Testis (tissue), 2 donors: Measurements from ENCODE around the gene APOC3.

Experiments
- CTCF ChIP-seq, 3 experiments: fragments of 450-650 bp in 2 of 3; fragments of 200-600 bp in 1 of 3; sonication (generic) in 1 of 3; IDR thresholded peaks; one replicate each; pipeline ENCODE4 v1.5.1; 2016 to 2019; ENCODE audit warnings: antibody characterized with exemption in 3 of 3, mild to moderate bottlenecking in 2 of 3, moderate library complexity in 1 of 3
- POLR2A ChIP-seq: fragments of 450-650 bp; IDR thresholded peaks from one replicate; pipeline ENCODE4 v1.6.1; 2017; ENCODE audit warnings: antibody characterized with exemption, mild to moderate bottlenecking, moderate library complexity

GRCh38 chr11:116874251-116874650, 44.5 kb downstream of the APOC3 start:
- no peak for TF ChIP-seq CTCF (IDR thresholded peaks at IDR 0.05)
- no peak for TF ChIP-seq POLR2A
